HCT116 (cell line): ENCODE results near the gene PPM1D. TPM values are rescaled to one million over a fixed set of nuclear protein-coding genes. Genes with fewer than 3 reads are reported as not detected.

Experiments used
- ATAC-seq: fragments of 200-7000 bp; cut with Tn5 transposase; 2 replicates; pipeline ENCODE4 v1.9.1; 2020; ENCODE audit warnings: mild to moderate bottlenecking, moderate library complexity
- BruUV-seq: library from RNA; stranded (reverse); fragments of 400-500 nt; replicated peaks from 2 replicates; lab custom pipeline; 2021; lab: Mats Ljungman, UMichigan
- CTCF ChIA-PET: fragments of 300-600 bp; sonication (Branson Sonifier 250); formaldehyde crosslinking; loops from one replicate; lab custom pipeline; 2021; ENCODE audit warnings: antibody characterized with exemption; lab: Charles Lee
- POLR2A ChIA-PET: fragments of 300-600, 350-600 bp; sonication (Branson Sonifier 250); formaldehyde crosslinking; loops from one replicate; lab custom pipeline; 2021; ENCODE audit warnings: antibody characterized with exemption; lab: Charles Lee
- RAD21 ChIA-PET, 2 experiments: fragments of 300-600 bp; sonication (Branson Sonifier 250); formaldehyde crosslinking; loops; one replicate each; lab custom pipeline; 2023; ENCODE audit warnings: low total read pairs in 2 of 2; ENCODE audit not compliant: uncharacterized antibody in 2 of 2, unreplicated experiment in 2 of 2, low non-redundant PET in 1 of 2; lab: Charles Lee
- DNase-seq: peaks from one replicate; pipeline ENCODE4 v3.0.0-alpha.2; 2010; ENCODE audit warnings: low read depth, low spot score
- H2AFZ ChIP-seq: fragments of 200-600 bp; shearing (Covaris generic), sonication (generic); 2 replicates; pipeline ENCODE4 v1.6.1; 2017; ENCODE audit warnings: low read depth, mixed run types, mixed read lengths, antibody characterized with exemption, low read length; ENCODE audit not compliant: poor library complexity, severe bottlenecking
- H3K27ac ChIP-seq: 2 replicates; pipeline ENCODE4 v1.5.1; 2012; ENCODE audit warnings: low read depth, low read length
- H3K27me3 ChIP-seq: fragments of 200-600 bp; sonication (generic); 2 replicates; pipeline ENCODE4 v1.6.1; 2016; ENCODE audit warnings: mixed run types, low read length, mixed read lengths; ENCODE audit not compliant: insufficient read depth
- H3K36me3 ChIP-seq, 2 experiments: fragments of 200-500 bp in 1 of 2; fragments of 200-600 bp in 1 of 2; sonication (Bioruptor generic) in 1 of 2; sonication (generic) in 1 of 2; 2 replicates each; pipeline versions ENCODE4 v1.5.1 to v1.6.1; 2014 to 2016; ENCODE audit warnings: low read length in 2 of 2, inconsistent platforms in 1 of 2, mixed read lengths in 1 of 2, mixed run types in 1 of 2; ENCODE audit not compliant: insufficient read depth in 2 of 2, control insufficient read depth in 1 of 2
- H3K4me1 ChIP-seq, 2 experiments: fragments of 200-600 bp in 1 of 2; sonication (generic) in 1 of 2; 2 replicates each; pipeline versions ENCODE4 v1.5.1 to v1.6.1; 2012 to 2017; ENCODE audit warnings: low read length in 2 of 2, inconsistent platforms in 1 of 2, mild to moderate bottlenecking in 1 of 2, mixed read lengths in 1 of 2, mixed run types in 1 of 2, moderate library complexity in 1 of 2; ENCODE audit not compliant: insufficient read depth in 2 of 2, control insufficient read depth in 1 of 2
- H3K4me2 ChIP-seq: fragments of 200-600 bp; sonication (generic); 2 replicates; pipeline ENCODE4 v1.6.1; 2017; ENCODE audit warnings: mixed run types, low read length, mixed read lengths
- H3K4me3 ChIP-seq, 2 experiments: fragments of 200-600 bp in 1 of 2; sonication (generic) in 1 of 2; replicated peaks in 1 of 2; 2 replicates each; pipeline ENCODE4 v1.5.1; 2011 to 2016; ENCODE audit warnings: low read length in 2 of 2, control low read depth in 1 of 2, low read depth in 1 of 2, mild to moderate bottlenecking in 1 of 2, mixed read lengths in 1 of 2, mixed run types in 1 of 2
- H3K79me2 ChIP-seq: fragments of 200-600 bp; sonication (generic); 2 replicates; pipeline ENCODE4 v1.6.1; 2017; ENCODE audit warnings: mild to moderate bottlenecking, mixed run types, low read length, moderate library complexity, mixed read lengths; ENCODE audit not compliant: insufficient read depth
- H3K9ac ChIP-seq: fragments of 200-600 bp; sonication (generic); 2 replicates; pipeline ENCODE4 v1.6.1; 2016; ENCODE audit warnings: low read length, mixed read lengths
- H3K9me2 ChIP-seq: fragments of 200-600 bp; sonication (generic), shearing (Covaris generic); 2 replicates; pipeline ENCODE4 v1.6.1; 2017; ENCODE audit warnings: mixed run types, mild to moderate bottlenecking, moderate library complexity; ENCODE audit not compliant: insufficient read depth
- H3K9me3 ChIP-seq, 2 experiments: fragments of 200-500 bp in 1 of 2; fragments of 200-600 bp in 1 of 2; sonication (Bioruptor generic) in 1 of 2; sonication (generic) in 1 of 2; 2 replicates each; pipeline ENCODE4 v1.6.1; 2014 to 2017; ENCODE audit warnings: low read length in 2 of 2, mixed read lengths in 2 of 2, inconsistent platforms in 1 of 2, low read depth in 1 of 2, mild to moderate bottlenecking in 1 of 2, mixed run types in 1 of 2, moderate library complexity in 1 of 2; ENCODE audit not compliant: control insufficient read depth in 1 of 2, insufficient read depth in 1 of 2
- H4K20me1 ChIP-seq: fragments of 200-600 bp; sonication (generic), shearing (Covaris generic); 2 replicates; pipeline ENCODE4 v1.6.1; 2017; ENCODE audit warnings: mixed run types, mild to moderate bottlenecking, moderate library complexity; ENCODE audit not compliant: insufficient read depth
- ATF3 ChIP-seq: IDR thresholded peaks from 2 replicates; pipeline ENCODE4 v1.6.1; 2012
- CTCF ChIP-seq, 3 experiments: fragments of 200-600 bp in 1 of 3; sonication (generic) in 1 of 3; IDR thresholded peaks in 2 of 3; conservative IDR thresholded peaks in 1 of 3; 2 replicates each; pipeline ENCODE4 v1.5.1; 2012 to 2017; ENCODE audit warnings: low read depth in 2 of 3, low read length in 2 of 3, antibody characterized with exemption in 1 of 3, borderline replicate concordance in 1 of 3, control low read depth in 1 of 3, mild to moderate bottlenecking in 1 of 3, mixed read lengths in 1 of 3, mixed run types in 1 of 3, moderate library complexity in 1 of 3; ENCODE audit not compliant: insufficient read depth in 1 of 3
- EGR1 ChIP-seq: IDR thresholded peaks from 2 replicates; pipeline ENCODE4 v1.6.1; 2012; ENCODE audit warnings: low read depth
- ELF1 ChIP-seq: IDR thresholded peaks from 2 replicates; pipeline ENCODE4 v1.6.1; 2012; ENCODE audit warnings: low read depth, borderline replicate concordance
- EZH2phosphoT487 ChIP-seq: fragments of 200-600 bp; IDR thresholded peaks from 2 replicates; pipeline ENCODE4 v1.6.1; 2018; ENCODE audit warnings: antibody characterized with exemption, borderline replicate concordance
- JUND ChIP-seq: IDR thresholded peaks from 2 replicates; pipeline ENCODE4 v1.6.1; 2012
- MAX ChIP-seq: IDR thresholded peaks from 2 replicates; pipeline ENCODE4 v1.6.1; 2012
- POLR2A ChIP-seq: IDR thresholded peaks from 2 replicates; pipeline ENCODE4 v1.7.0; 2011; ENCODE audit warnings: borderline replicate concordance; ENCODE audit not compliant: insufficient read depth, insufficient read length; ENCODE audit errors: extremely low read depth
- POLR2AphosphoS5 ChIP-seq: IDR thresholded peaks from 2 replicates; pipeline ENCODE4 v1.6.1; 2011; ENCODE audit warnings: mild to moderate bottlenecking, low read depth, low read length, moderate library complexity
- RAD21 ChIP-seq: IDR thresholded peaks from 2 replicates; pipeline ENCODE4 v1.6.1; 2012; ENCODE audit warnings: low read depth, mild to moderate bottlenecking
- REST ChIP-seq: IDR thresholded peaks from 2 replicates; pipeline ENCODE4 v1.6.1; 2012; ENCODE audit warnings: low read depth
- SRF ChIP-seq: IDR thresholded peaks from 2 replicates; pipeline ENCODE4 v1.6.1; 2012; ENCODE audit warnings: low read depth
- TCF7L2 ChIP-seq: IDR thresholded peaks from 2 replicates; pipeline ENCODE4 v1.7.0; 2011; ENCODE audit warnings: borderline replicate concordance, inconsistent platforms; ENCODE audit not compliant: insufficient read depth, insufficient read length; ENCODE audit errors: extremely low read depth
- ZBTB33 ChIP-seq: IDR thresholded peaks from 2 replicates; pipeline ENCODE4 v1.6.1; 2011; ENCODE audit warnings: mild to moderate bottlenecking, low read length, moderate library complexity; ENCODE audit not compliant: insufficient replicate concordance; ENCODE audit errors: extremely low read depth
- ZFX ChIP-seq: fragments of 450-650 bp; IDR thresholded peaks from 2 replicates; pipeline ENCODE4 v1.6.1; 2017
- ZNF274 ChIP-seq: fragments of 200-500 bp; sonication (Bioruptor generic); IDR thresholded peaks from 2 replicates; pipeline ENCODE4 v1.6.1; 2014; ENCODE audit warnings: mild to moderate bottlenecking, low read depth, low read length, inconsistent platforms
- intact Hi-C: fragments of 100-400 bp; cut with micrococcal nuclease; formaldehyde crosslinking; loops from 2 replicates; pipeline ENCODE4 v1.10.0; 2022
- total RNA-seq: library from RNA; stranded (reverse); gene quantifications from one replicate; pipeline ENCODE4 v1.2.1, GENCODE V29; 2021; ENCODE audit not compliant: unreplicated experiment

The PPM1D gene
- total RNA-seq, 1 experiment from 2014 or later: 29.1 TPM

- H3K36me3 ChIP-seq: no peaks in the 10 kb centered on the region
- DNase-seq (no peak), ATAC-seq (no peak)
- no peak overlapping the region for H3K4me2 ChIP-seq
- ChIA-PET CTCF (no interaction called here), POLR2A (no interaction called here), RAD21 (no interaction called here)
- H3K79me2 ChIP-seq: no peaks in the 10 kb centered on the region
- TF ChIP-seq POLR2A (no peak), ZFX (no peak), CTCF (IDR thresholded peaks at IDR 0.05 in 2 of 3, conservative IDR thresholded peaks at IDR 0.05 in 1 of 3; ENCODE audit: borderline replicate concordance in 1 of 3, insufficient read depth in 1 of 3, low read depth in 2 of 3, low read length in 2 of 3) (no peak), ELF1 (no peak), RAD21 (no peak), SRF (no peak), JUND (no peak), EZH2phosphoT487 (no peak), ZBTB33 (no peak), TCF7L2 (no peak), POLR2AphosphoS5 (no peak), REST (no peak), ATF3 (no peak), EGR1 (no peak), ZNF274 (no peak), MAX (no peak)
- no peaks in the 10 kb centered on the region for H3K4me1 ChIP-seq
- intact Hi-C loops: no loop called here
- no peaks in the 10 kb centered on the region for H3K9me2 ChIP-seq
- H4K20me1 ChIP-seq: no peaks in the 10 kb centered on the region
- no peak overlapping the region for H3K27ac ChIP-seq
- no peaks in the 10 kb centered on the region for H3K9me3 ChIP-seq
- no peak overlapping the region for H2AFZ ChIP-seq
- BruUV-seq: no TSS peak
- no peaks in the 10 kb centered on the region for H3K27me3 ChIP-seq
- H3K4me3 ChIP-seq: no peak overlapping the region
- H3K9ac ChIP-seq: no peak overlapping the region
Observed at GRCh38 chr17:60704170-60704569, 104.2 kb downstream of the PPM1D start.
